Left cardiac atrium (tissue), 4 donors: ENCODE results near the gene WDR55. TPM values are rescaled to one million over a fixed set of nuclear protein-coding genes. Genes with fewer than 3 reads are reported as not detected.
"Not testable (repeated sequence)": the region's sequence is repeated elsewhere in the genome, so short reads cannot be mapped to it uniquely, and the experiment has no call there.

ENCODE experiments used
- ATAC-seq, 2 donors: fragments of 200-7000 bp; cut with Tn5 transposase; one replicate each; pipeline ENCODE4 v1.9.1; 2020; ENCODE audit warnings: mild to moderate bottlenecking in 2 of 2, moderate library complexity in 2 of 2
- DNase-seq: peaks from one replicate; pipeline ENCODE4 v3.0.0-alpha.2; 2020
- intact Hi-C, 2 donors: fragments of 100-400 bp; cut with DNase I; formaldehyde crosslinking; loops; one replicate each; pipeline versions ENCODE4 v1.14.1 to v1.15.1; 2022 to 2023
- total RNA-seq, 2 donors: library from RNA; stranded (reverse); fragmentation: NEBNext Ultra II Directional; extraction: Animal tissue kit (Norgen Biotek cat#: 25700); gene quantifications; one replicate each; pipeline ENCODE4 v1.2.1, GENCODE V29; 2021
- donor health status: DM: no; HTN: yes; CAD: no.
- donor health status: DM: no; HTN: yes; CAD: no; lungs with severe emphysema.
- donor health status: DM: yes; HTN: yes; CAD: no.
- donor health status: Dilated cardiomyopathy.

The WDR55 gene
- total RNA-seq, 2 donors from 2014 or later: 11.0 to 15.4 TPM

DNA sequence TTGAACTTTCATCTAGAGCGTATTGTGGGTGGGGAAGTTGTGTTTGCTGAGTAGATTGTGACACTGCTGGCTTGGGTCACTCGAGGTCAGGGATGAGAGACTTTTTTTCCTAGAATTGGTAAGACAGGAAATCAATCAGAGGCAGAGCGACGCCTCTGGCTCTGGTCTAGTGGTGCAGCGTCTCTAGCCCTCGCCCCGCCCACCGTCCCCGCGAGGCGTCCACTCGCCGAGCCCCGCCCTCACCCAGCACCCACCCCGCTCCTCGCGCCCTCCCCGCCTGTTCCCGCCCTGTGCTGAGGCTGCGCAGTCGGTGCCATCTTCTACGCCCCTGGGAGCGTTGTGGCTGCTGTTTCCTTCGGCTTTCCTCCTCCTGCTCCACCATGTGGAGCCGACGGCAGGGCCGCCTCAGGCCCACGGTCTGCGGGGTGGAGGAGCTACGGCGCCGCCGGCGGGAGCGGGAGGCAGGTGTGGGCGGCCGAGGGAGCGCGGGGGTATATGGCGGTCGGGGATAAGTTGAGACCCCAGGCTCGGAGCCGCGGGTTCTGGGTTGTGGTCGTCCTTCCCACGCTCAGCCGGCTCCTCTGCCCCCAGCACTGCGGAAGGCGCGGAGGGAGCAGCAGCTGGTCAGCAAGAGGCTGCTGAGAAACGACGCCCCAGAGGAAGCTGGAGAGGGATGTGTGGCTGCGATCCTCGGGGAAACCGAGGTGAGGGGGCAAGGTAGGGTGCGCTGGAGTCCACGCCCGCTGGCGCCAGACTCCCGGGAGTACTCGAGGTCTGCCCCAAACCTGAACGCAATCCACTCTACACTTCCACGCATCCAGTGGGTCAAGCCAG, 25.3 kb upstream of the WDR55 start, which contains the start of gene TMCO6:
TMCO6 (plus strand) TSS at position 304 of the 834 bp plus-strand sequence; CDS start at position 381, 77 bp downstream.
- peak; percentile 99 for ATAC-seq
- intact Hi-C loops: no loop called here

DNA sequence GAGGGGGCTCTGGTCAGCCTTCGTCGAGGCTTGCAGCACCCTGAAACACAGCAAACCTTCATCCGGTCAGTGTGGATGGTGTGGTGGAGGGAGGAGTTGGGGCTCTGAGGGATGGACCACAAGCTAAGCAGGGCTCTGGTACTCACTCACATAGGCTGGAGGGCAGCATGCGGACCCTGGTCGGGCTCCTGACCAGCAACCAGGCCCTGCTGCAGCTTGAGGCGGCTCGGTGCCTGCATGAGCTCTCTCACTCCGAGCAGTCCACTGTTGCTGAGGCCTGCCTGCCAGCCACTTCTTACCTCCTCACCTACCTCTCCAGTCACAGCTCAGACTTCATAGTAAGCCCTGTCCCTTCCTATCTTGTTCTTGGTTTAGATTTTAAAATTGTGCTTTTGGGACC, 23.0 kb upstream of the WDR55 start:
- no peak for ATAC-seq
- DNase-seq: no peak
- intact Hi-C loops: loop anchor here (5.0 to 10.0 kb wide), 2 partner anchors 77 to 94 kb away; partner anchors contain the start of genes APBB3 (in 1 of the 2), EIF4EBP3 (in 1 of the 2) and SLC35A4 (in 1 of the 2)

More for the DNA sequence above, 25.3 kb upstream of the WDR55 start, which contains the start of gene TMCO6:
- DNase-seq: peak; percentile 99

DNA sequence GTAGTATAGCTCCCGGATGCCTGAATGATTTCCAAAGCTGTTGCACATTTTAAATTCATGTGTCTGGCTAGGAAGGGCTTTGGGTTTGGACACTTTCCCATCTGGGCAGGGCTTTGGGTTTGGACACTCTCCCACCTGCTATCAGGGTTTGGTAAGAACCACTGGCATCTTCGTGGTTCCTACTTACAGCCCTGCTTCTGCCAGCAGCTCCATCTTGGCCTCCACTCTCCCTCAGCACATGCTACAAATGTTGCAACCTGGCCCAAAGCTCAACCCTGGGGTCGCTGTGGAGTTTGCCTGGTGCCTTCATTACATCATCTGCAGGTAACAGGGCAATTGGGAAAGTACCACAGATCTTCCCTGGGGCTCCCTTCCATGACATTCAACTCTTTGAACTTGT, 22.0 kb upstream of the WDR55 start:
- intact Hi-C loops: loop anchor here (5.0 to 10.0 kb wide), 2 partner anchors 78 to 95 kb away; partner anchors contain the start of genes APBB3 (in 1 of the 2), EIF4EBP3 (in 1 of the 2) and SLC35A4 (in 1 of the 2)

GRCh38 chr5:140647042-140647419, 17.7 kb upstream of the WDR55 start:
- intact Hi-C loops: loop anchor here in 1 of 2 donors (10.0 kb wide), 1 partner anchor 82 kb away; the partner anchor contains the start of genes APBB3 and SLC35A4
- DNase-seq: no peak
- ATAC-seq: peak; percentile 17 to 39

More for the DNA sequence above, 22.0 kb upstream of the WDR55 start:
- DNase-seq (no peak), ATAC-seq (no peak)

- DNase-seq: no peak
- intact Hi-C loops: no loop called here
- ATAC-seq: no peak
Observed at GRCh38 chr5:140658870-140659269, 5.8 kb upstream of the WDR55 start.

GRCh38 chr5:140660371-140660770, 4.3 kb upstream of the WDR55 start:
- intact Hi-C loops, ATAC-seq, DNase-seq: not testable (repeated sequence)

- intact Hi-C loops: loop anchor here in 1 of 2 donors (1.0 to 2.0 kb wide), 2 partner anchors 27 to 117 kb away; partner anchors contain the start of genes EIF4EBP3, HARS1 and HARS2
- DNase-seq (no peak), ATAC-seq (peak in 1 of 2 donors; percentile 3)
Observed at GRCh38 chr5:140664030-140664358, 710 bp upstream of the WDR55 start.

- DNase-seq, ATAC-seq, intact Hi-C loops: not testable (repeated sequence)
Observed at GRCh38 chr5:140671035-140671434, 6.3 kb downstream of the WDR55 start.

GRCh38 chr5:140671472-140672125, 6.9 kb downstream of the WDR55 start:
- no peak for ATAC-seq
- DNase-seq: no peak
- intact Hi-C loops: no loop called here

DNA sequence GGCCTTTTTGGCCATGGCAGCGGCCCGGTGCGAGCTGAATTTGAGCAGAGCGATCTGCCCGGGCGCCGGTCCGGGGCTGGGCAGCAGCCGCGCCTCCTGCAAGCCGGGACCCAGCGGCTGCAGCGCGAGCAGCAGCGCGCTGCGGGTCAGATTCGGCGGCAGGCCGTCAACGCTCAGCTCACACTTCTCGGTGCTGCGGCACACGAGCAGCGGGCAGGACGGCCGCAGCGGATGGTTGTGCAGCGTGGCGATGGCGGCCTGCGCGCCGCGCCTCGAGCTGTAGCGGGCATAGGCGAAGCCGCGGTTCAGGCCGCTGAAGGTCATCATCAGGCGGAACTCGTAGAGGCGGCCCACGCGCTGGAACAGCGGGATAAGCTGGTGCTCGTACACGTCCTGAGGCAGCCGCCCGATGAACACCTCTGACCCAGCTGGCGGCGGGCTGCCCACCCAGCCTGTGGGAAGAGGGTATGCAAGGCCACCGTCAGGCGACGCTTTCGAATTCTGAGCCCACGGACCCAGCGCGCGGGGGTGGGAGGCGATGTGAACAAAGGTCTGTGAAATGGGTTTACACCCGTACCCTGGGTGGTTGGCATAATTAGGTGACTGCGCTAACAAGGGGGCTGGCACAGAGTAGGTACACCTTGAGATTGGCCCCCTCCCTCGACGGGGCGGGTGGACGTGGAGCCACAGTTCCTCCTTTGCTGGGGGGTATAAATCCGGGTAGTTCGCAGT, 7.9 kb downstream of the WDR55 start:
- peak; percentile 68 for DNase-seq
- intact Hi-C loops: no loop called here
- peak; percentile 30 to 77 for ATAC-seq

GRCh38 chr5:140673187-140673976, 8.7 kb downstream of the WDR55 start, which contains the start of gene DND1:
TSS of gene DND1 (minus strand) at chr5:140673576. CDS start at chr5:140673542, 34 bp downstream.
- intact Hi-C loops: no loop called here
- ATAC-seq: peak in 1 of 2 donors; percentile 4
- peak; percentile 32 for DNase-seq

- DNase-seq (no peak), ATAC-seq (no peak)
- intact Hi-C loops: no loop called here
Observed at GRCh38 chr5:140674211-140674610, 9.5 kb downstream of the WDR55 start.

- no peak for ATAC-seq
- intact Hi-C loops: no loop called here
- DNase-seq: no peak
Observed at GRCh38 chr5:140674629-140675028, 9.9 kb downstream of the WDR55 start.

GRCh38 chr5:140677947-140678346, 13.2 kb downstream of the WDR55 start:
- ATAC-seq (no peak), DNase-seq (no peak)
- intact Hi-C loops: no loop called here

GRCh38 chr5:140678993-140679392, 14.3 kb downstream of the WDR55 start:
- intact Hi-C loops: no loop called here
- DNase-seq (no peak), ATAC-seq (no peak)

- ATAC-seq (peak in 1 of 2 donors; percentile 1), DNase-seq (no peak)
- intact Hi-C loops: loop anchor here in 1 of 2 donors (2.0 kb wide), 1 partner anchor 26 kb away; the partner anchor contains the start of gene WDR55
Observed at GRCh38 chr5:140690376-140690932, 25.8 kb downstream of the WDR55 start.
